GM12892 (cell line): ENCODE data around the gene CDH22.

Source experiments
- POLR2A ChIP-seq: IDR thresholded peaks from 2 replicates; pipeline ENCODE4 v1.6.1; 2011; ENCODE audit warnings: low read depth, low read length, control low read depth
- POLR2AphosphoS5 ChIP-seq: IDR thresholded peaks from 2 replicates; pipeline ENCODE4 v1.6.1; 2011; ENCODE audit warnings: low read depth, low read length, control low read depth
- TAF1 ChIP-seq: IDR thresholded peaks from 2 replicates; pipeline ENCODE4 v1.6.1; 2011; ENCODE audit warnings: low read depth, mild to moderate bottlenecking, control low read depth, low read length, borderline replicate concordance

DNA sequence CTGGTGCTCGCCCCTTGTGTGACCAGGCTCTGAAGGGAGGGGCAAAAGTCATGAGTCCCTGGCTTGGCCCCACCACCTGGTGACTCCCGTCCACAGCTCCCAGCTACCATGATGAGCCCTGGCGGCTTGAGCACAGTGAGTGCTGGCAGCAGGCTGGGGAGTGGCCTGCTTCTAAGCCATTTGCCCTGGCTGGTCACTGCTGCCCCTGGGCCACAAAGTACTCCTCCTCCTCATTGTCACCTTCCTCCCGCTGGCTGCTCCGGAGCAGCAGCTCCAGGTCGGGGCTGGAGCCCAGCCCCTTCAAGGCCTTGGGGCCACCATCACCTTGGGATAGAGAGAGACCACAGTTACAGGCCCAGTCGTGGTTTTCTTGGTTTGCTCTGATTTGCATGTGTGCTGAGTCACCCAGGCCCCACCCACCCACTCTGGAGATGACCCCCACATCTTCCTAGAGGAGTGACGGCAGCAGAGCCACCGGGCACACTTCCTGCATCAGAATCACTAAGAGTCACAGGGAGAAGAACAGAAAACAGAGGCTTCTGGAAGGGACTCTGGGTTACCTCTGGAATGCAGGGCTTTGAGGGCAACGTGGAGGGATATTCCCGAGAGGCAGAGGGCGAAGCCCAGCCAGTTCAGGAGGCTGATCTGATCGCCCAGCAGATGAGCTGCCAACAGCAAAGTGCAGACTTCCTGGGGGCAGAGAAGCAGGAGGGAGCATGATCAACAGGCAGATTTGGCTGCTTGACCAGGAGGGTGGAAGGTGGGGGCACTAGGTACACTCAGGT lies 42.1 kb upstream of the CDH22 start:
- TF ChIP-seq POLR2A (no peak), POLR2AphosphoS5 (no peak), TAF1 (no peak)
